ENCODE measurements around the gene TRAF6.
"Not testable (repeated sequence)": the region's sequence is repeated elsewhere in the genome, so short reads cannot be mapped to it uniquely, and the experiment has no call there.

TRAF6 gene

GRCh38 chr11:36493332-36493731, 16.7 kb downstream of the TRAF6 start:
- DNase-seq (ENCODE audit: low spot score), result no peak

GRCh38 chr11:36492724-36493304, 17.3 kb downstream of the TRAF6 start:
- DNase-seq (ENCODE audit: low spot score), result peak; percentile 58

GRCh38 chr11:36490026-36490806, 19.9 kb downstream of the TRAF6 start:
- DNase-seq (ENCODE audit: low spot score), result no peak

GRCh38 chr11:36488096-36488495, 22.0 kb downstream of the TRAF6 start:
- DNase-seq (ENCODE audit: low spot score), result no peak

GRCh38 chr11:36487619-36488018, 22.5 kb downstream of the TRAF6 start:
- no peak for DNase-seq (ENCODE audit: low spot score)

GRCh38 chr11:36485298-36486002, 24.6 kb downstream of the TRAF6 start:
- no peak for DNase-seq (ENCODE audit: low spot score)

- DNase-seq (ENCODE audit: low spot score), result not testable (repeated sequence)
Measured at GRCh38 chr11:36483042-36483441, 27.0 kb downstream of the TRAF6 start.

GRCh38 chr11:36480833-36481232, 29.2 kb downstream of the TRAF6 start:
- DNase-seq (ENCODE audit: low spot score), result no peak

GRCh38 chr11:36478700-36479329, 31.3 kb downstream of the TRAF6 start:
- DNase-seq (ENCODE audit: low spot score), result peak; percentile 46

GRCh38 chr11:36475192-36475591, 34.9 kb downstream of the TRAF6 start:
- DNase-seq (ENCODE audit: low spot score), result no peak

GRCh38 chr11:36471577-36471976, 38.5 kb downstream of the TRAF6 start:
- no peak for DNase-seq (ENCODE audit: low spot score)

- no peak for DNase-seq (ENCODE audit: low spot score)
Measured at GRCh38 chr11:36469881-36470802, 39.9 kb downstream of the TRAF6 start.

- no peak for DNase-seq (ENCODE audit: low spot score)
Measured at GRCh38 chr11:36469063-36469462, 41.0 kb downstream of the TRAF6 start.

GRCh38 chr11:36467916-36468315, 42.2 kb downstream of the TRAF6 start:
- no peak for DNase-seq (ENCODE audit: low spot score)

- DNase-seq (ENCODE audit: low spot score), result no peak
Measured at GRCh38 chr11:36467012-36467411, 43.1 kb downstream of the TRAF6 start.

GRCh38 chr11:36465449-36466163, 44.5 kb downstream of the TRAF6 start:
- DNase-seq (ENCODE audit: low spot score), result no peak

- no peak for DNase-seq (ENCODE audit: low spot score)
Measured at GRCh38 chr11:36464720-36465119, 45.4 kb downstream of the TRAF6 start.

- DNase-seq (ENCODE audit: low spot score), result no peak
Measured at GRCh38 chr11:36463781-36464180, 46.3 kb downstream of the TRAF6 start.

GRCh38 chr11:36462321-36462720, 47.8 kb downstream of the TRAF6 start:
- no peak for DNase-seq (ENCODE audit: low spot score)

- no peak for DNase-seq (ENCODE audit: low spot score)
Measured at GRCh38 chr11:36460220-36460619, 49.9 kb downstream of the TRAF6 start.

GRCh38 chr11:36459046-36459445, 51.0 kb downstream of the TRAF6 start:
- no peak for DNase-seq (ENCODE audit: low spot score)
